Keratinocyte (primary cell): ENCODE measurements around the gene ZNF320. TPM values are rescaled to one million over a fixed set of nuclear protein-coding genes. Genes with fewer than 3 reads are reported as not detected.
A peak's percentile ranks its signal among the peaks of the same experiment; 100 is the strongest.
"Not testable (repeated sequence)": the region's sequence is repeated elsewhere in the genome, so short reads cannot be mapped to it uniquely, and the experiment has no call there.

ENCODE experiments used
- DNase-seq: peaks from one replicate; pipeline ENCODE4 v3.0.0-alpha.2; 2011; ENCODE audit warnings: low read depth, missing footprints, low spot score
- FAIRE-seq: peaks from 2 replicates; lab custom pipeline; 2011; peaks lifted over from hg19 to GRCh38; lab: Jason Lieb, UNC
- H2AFZ ChIP-seq: 2 replicates; pipeline ENCODE4 v1.6.0; 2012; ENCODE audit warnings: low read length, control low read depth, inconsistent platforms; ENCODE audit not compliant: control insufficient read depth
- H3K27ac ChIP-seq: 2 replicates; pipeline ENCODE4 v1.5.1; 2011; ENCODE audit warnings: low read length; ENCODE audit not compliant: control insufficient read depth, insufficient read depth
- H3K27me3 ChIP-seq: 3 replicates; pipeline ENCODE4 v1.6.0; 2011; ENCODE audit warnings: low read length; ENCODE audit not compliant: control insufficient read depth, insufficient read depth; ENCODE audit errors: extremely low read depth
- H3K36me3 ChIP-seq, 2 experiments: 2 replicates in 1 of 2; 3 replicates in 1 of 2; pipeline ENCODE4 v1.5.1; 2011; ENCODE audit warnings: low read length in 2 of 2, mild to moderate bottlenecking in 1 of 2; ENCODE audit not compliant: control insufficient read depth in 2 of 2, insufficient read depth in 2 of 2; ENCODE audit errors: extremely low read depth in 1 of 2
- H3K4me1 ChIP-seq: 3 replicates; pipeline ENCODE4 v1.5.1; 2011; ENCODE audit warnings: low read length; ENCODE audit not compliant: control insufficient read depth, insufficient read depth; ENCODE audit errors: extremely low read depth
- H3K4me2 ChIP-seq: 3 replicates; pipeline ENCODE4 v1.6.0; 2011; ENCODE audit warnings: low read depth, low read length; ENCODE audit not compliant: control insufficient read depth, insufficient read depth; ENCODE audit errors: extremely low read depth
- H3K4me3 ChIP-seq, 3 experiments: fragments of 200-600 bp in 1 of 3; sonication (generic) in 1 of 3; 2 replicates in 2 of 3; 3 replicates in 1 of 3; pipeline ENCODE4 v1.5.1; 2011 to 2016; ENCODE audit warnings: low read length in 3 of 3, mild to moderate bottlenecking in 3 of 3, control low read depth in 2 of 3, inconsistent platforms in 1 of 3, low read depth in 1 of 3, mixed read lengths in 1 of 3, mixed run types in 1 of 3, moderate library complexity in 1 of 3; ENCODE audit not compliant: control insufficient read depth in 2 of 3, insufficient read depth in 2 of 3; ENCODE audit errors: extremely low read depth in 1 of 3
- H3K79me2 ChIP-seq: 2 replicates; pipeline ENCODE4 v1.6.0; 2012; ENCODE audit warnings: low read length; ENCODE audit not compliant: control insufficient read depth, insufficient read depth
- H3K9ac ChIP-seq: 3 replicates; pipeline ENCODE4 v1.6.0; 2011; ENCODE audit warnings: low read length; ENCODE audit not compliant: control insufficient read depth, insufficient read depth; ENCODE audit errors: extremely low read depth
- H3K9me1 ChIP-seq: 3 replicates; pipeline ENCODE4 v1.6.0; 2011; ENCODE audit warnings: low read length; ENCODE audit not compliant: control insufficient read depth, insufficient read depth; ENCODE audit errors: extremely low read depth
- H3K9me3 ChIP-seq: 2 replicates; pipeline ENCODE4 v1.5.1; 2012; ENCODE audit warnings: low read depth, low read length; ENCODE audit not compliant: control insufficient read depth
- H4K20me1 ChIP-seq: 3 replicates; pipeline ENCODE4 v1.6.0; 2011; ENCODE audit warnings: low read length; ENCODE audit not compliant: control insufficient read depth, insufficient read depth; ENCODE audit errors: extremely low read depth
- dilution Hi-C: fragments of 300-500 bp; cut with MboI; formaldehyde crosslinking; loops from one replicate; pipeline ENCODE4 v1.7.0; 2020; ENCODE audit warnings: low sequenced_read_pairs; ENCODE audit not compliant: extremely low pct_ligation_motif_present
- polyA plus RNA-seq, 5 experiments: library from polyadenylated mRNA; depleted of rRNA in 3 of 5; stranded (reverse) in 3 of 5; stranded (forward) in 1 of 5; unstranded in 1 of 5; fragments of >200 nt; gene quantifications; 1 replicate in 1 of 5; 2 replicates in 3 of 5; 3 replicates in 1 of 5; pipeline versions ENCODE4 v1.2.1 to v1.2.3, GENCODE V29; 2011 to 2012; ENCODE audit warnings: missing spikeins in 2 of 5, low read depth in 1 of 5, low replicate concordance in 1 of 5
- small RNA-seq, 3 experiments: library from RNA; depleted of rRNA; stranded (forward); fragments of <200 nt; gene quantifications; one replicate each; pipeline ENCODE3, GENCODE V24; 2012; ENCODE audit warnings: low read depth in 3 of 3, low replicate concordance in 1 of 3; ENCODE audit not compliant: insufficient read length in 3 of 3

ZNF320 gene
- polyA plus RNA-seq, 1 donor (not counting 4 experiments of a cell fraction or from before 2014, with no cell fraction given) = 12.5 TPM

DNA sequence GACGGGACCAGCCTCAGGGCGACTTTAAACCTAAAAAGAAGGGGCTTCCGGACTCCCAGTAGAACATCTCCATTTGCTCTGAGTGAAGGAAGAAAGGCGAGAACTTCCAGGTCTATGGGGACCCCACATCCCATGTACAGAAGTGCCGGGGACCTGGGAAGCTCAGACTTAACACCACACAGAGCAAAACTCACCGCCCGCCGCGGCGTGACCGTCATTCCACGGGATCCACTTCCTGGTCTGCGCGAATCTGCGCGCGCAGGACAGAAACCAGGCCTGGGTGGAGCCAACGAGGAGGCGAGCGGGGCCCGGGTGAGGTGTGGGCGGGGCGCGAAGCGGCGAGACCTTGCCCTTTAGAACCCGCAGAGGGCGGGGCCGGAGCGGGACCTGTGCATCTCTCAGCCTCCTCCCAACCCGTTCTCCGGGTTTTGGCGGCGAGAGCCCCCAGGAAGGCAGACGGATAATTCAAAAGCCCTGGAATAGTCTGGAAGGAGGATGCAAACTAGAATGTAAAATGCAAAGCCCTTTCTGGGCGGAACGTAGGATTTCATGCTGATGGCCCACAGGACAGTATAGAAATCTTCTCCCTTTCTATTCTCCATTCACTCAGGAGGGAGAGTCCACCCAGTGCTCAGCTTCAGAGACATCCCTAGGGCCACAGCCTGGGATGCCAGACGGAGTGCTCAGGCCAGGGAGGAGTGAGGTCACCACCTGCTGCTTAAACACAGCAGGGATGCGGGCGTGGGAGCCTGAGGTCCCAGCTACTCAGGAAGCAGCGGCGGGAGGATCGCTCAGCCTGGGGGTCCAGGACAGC lies 39.9 kb downstream of the ZNF320 start, which contains the start of gene ZNF468:
TSS of gene ZNF468 (minus strand) at position 242 of the 814 bp plus-strand sequence. CDS start 3,347 bp downstream, outside the sequence.
- peak; percentile 90 for FAIRE-seq

DNA sequence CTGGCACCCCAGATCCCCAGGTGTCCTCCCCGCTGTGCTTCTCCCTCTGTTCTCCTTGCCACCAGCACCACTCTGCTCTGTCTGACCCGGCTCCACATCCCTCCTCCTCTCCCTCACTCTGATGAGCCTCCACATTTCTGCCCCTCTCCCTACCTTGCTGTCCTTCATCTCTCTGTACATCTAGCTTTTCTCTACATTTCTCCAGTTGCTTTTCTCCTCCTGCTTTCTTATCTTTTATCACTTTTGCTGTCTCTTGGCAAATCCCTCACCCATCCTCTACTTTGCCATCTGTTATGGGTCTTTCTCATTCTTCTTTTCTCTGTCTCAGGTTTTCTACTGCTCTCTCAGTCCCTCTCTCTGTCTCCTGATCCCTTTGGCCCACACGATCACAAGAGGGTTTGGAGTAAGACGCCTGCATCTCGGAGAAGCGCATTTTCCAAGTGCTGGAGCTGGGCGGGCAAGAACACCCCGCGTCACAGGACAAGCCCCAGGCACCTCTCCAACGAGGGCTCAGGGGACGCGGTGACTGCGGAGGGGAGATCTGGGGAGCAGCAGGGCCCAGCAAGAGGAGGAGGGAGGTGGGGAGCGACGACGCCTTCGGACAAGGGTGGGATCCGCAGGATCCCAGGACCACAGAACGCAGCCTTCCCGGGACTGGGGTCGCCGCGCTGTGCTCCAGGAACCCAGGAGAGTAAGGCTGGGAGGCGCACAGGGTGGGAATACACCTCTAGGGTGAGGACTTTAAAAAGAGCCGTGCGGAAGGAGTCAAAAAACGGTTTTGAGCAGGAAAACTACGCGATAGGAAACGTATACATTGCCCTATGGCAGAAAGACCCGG lies 40.7 kb downstream of the ZNF320 start:
- H3K36me3 ChIP-seq, DNase-seq, dilution Hi-C loops, H4K20me1 ChIP-seq, H3K9me3 ChIP-seq, H3K79me2 ChIP-seq, FAIRE-seq, H3K4me1 ChIP-seq, H3K9me1 ChIP-seq, H3K27me3 ChIP-seq: not testable (repeated sequence)
- Histone ChIP-seq H3K4me3 (peak overlapping the region; percentile 69 to 76 (median 76)), H2AFZ (peak overlapping the region; percentile 86), H3K4me2 (peak overlapping the region; percentile 51), H3K27ac (peak overlapping the region; percentile 73), H3K9ac (peak overlapping the region; percentile 81)

More for the DNA sequence above, 39.9 kb downstream of the ZNF320 start, which contains the start of gene ZNF468:
- H3K9me1 ChIP-seq, H3K79me2 ChIP-seq, H3K27me3 ChIP-seq, dilution Hi-C loops, H3K36me3 ChIP-seq, H4K20me1 ChIP-seq, H3K9me3 ChIP-seq, H3K4me1 ChIP-seq: not testable (repeated sequence)
- DNase-seq = peak; percentile 1
- H3K27ac ChIP-seq = peak within 1 kb of the TSS; percentile 73
- H3K9ac ChIP-seq = peak within 1 kb of the TSS; percentile 81
- H2AFZ ChIP-seq = peak within 1 kb of the TSS; percentile 86
- peak within 1 kb of the TSS; percentile 80 for H3K4me2 ChIP-seq
- H3K4me3 ChIP-seq = peak within 1 kb of the TSS; percentile 69 to 76 (median 76)

Small RNAs within 50 kb of the gene (small RNA-seq; reads per million reads assigned to genes)
- 0 to 0.33 (median 0.25) reads per million in 3 experiments for gene ZNF320

Other genes starting within 250 kb of the ZNF320 start
- 2.8 to 2.9 TPM (median 2.9 TPM) in 3 replicates for gene ZNF611, start 162.6 kb downstream of the ZNF320 start, polyA plus RNA-seq
- gene ZNF600, start 110.8 kb downstream of the ZNF320 start, polyA plus RNA-seq = 5.0 to 8.5 TPM (median 7.6 TPM) in 3 replicates
- gene ZNF28, start 76.0 kb downstream of the ZNF320 start, polyA plus RNA-seq = 10.9 to 20.8 TPM (median 15.1 TPM) in 3 replicates
- gene ZNF468, start 40.0 kb downstream of the ZNF320 start, polyA plus RNA-seq = 12.4 to 20.5 TPM (median 18.0 TPM) in 3 replicates
- gene ZNF888, start 25.8 kb upstream of the ZNF320 start, polyA plus RNA-seq = 2.0 to 3.1 TPM (median 2.2 TPM) in 3 replicates
- 2.1 to 5.1 TPM (median 4.3 TPM) in 3 replicates for gene ZNF816, start 65.2 kb upstream of the ZNF320 start, polyA plus RNA-seq
- not detected in 3 replicates for gene ERVV-1, start 116.3 kb upstream of the ZNF320 start, polyA plus RNA-seq
- gene ERVV-2, start 147.1 kb upstream of the ZNF320 start, polyA plus RNA-seq = not detected in 3 replicates
- 10.2 to 14.4 TPM (median 12.6 TPM) in 3 replicates for gene ZNF160, start 205.8 kb upstream of the ZNF320 start, polyA plus RNA-seq
- gene ZNF415, start 235.3 kb upstream of the ZNF320 start, polyA plus RNA-seq = 4.2 to 7.5 TPM (median 5.2 TPM) in 3 replicates